GM18519 (cell line): Measurements from ENCODE around the gene XYLT2.
"Not testable (repeated sequence)": the region's sequence is repeated elsewhere in the genome, so short reads cannot be mapped to it uniquely, and the experiment has no call there.

Experiments used
- ATAC-seq: cut with Tn5 transposase; IDR thresholded peaks from one replicate; pipeline ENCODE4 v1.9.1; 2021; ENCODE audit warnings: mild to moderate bottlenecking, moderate library complexity; ENCODE audit not compliant: unreplicated experiment, low FRiP score

The XYLT2 gene

DNA sequence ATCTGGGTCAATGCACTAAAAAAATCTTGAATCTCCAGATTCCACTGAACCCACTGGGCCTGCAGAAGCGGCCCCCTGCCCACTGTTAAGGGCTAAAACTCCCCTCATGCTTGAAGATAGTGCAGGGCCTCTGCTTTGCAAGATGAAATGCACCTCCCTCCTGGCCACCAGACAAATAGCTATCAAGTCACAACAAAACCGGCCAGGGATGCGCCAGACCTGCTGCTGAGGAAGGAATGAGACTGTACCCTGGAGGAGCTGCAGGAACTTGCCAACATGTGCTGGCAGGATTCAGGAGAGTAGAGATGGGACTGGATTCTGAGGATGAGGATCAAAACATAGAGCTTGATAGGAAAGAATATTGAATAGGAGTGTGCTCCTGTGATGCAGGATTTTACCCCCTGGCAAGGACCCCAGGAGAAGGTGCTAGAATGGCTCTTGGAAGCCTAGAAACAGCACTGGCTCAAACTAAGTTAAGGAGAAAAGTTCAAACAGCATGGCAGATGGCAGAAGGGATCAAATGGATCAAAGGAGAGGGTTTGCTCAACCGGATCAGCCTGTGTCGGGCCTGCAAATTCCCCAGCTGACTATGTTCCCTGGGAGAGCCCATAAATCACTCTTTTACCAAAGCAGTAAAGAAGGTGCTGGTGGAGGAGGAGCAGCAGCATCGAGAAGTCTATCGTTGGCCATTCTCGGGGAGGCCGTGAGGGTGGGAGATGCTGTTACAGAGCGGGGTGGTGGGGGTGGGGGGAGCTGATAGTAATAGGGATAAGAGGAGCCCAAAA is 27.2 kb upstream of the XYLT2 start:
- ATAC-seq, result no peak

DNA sequence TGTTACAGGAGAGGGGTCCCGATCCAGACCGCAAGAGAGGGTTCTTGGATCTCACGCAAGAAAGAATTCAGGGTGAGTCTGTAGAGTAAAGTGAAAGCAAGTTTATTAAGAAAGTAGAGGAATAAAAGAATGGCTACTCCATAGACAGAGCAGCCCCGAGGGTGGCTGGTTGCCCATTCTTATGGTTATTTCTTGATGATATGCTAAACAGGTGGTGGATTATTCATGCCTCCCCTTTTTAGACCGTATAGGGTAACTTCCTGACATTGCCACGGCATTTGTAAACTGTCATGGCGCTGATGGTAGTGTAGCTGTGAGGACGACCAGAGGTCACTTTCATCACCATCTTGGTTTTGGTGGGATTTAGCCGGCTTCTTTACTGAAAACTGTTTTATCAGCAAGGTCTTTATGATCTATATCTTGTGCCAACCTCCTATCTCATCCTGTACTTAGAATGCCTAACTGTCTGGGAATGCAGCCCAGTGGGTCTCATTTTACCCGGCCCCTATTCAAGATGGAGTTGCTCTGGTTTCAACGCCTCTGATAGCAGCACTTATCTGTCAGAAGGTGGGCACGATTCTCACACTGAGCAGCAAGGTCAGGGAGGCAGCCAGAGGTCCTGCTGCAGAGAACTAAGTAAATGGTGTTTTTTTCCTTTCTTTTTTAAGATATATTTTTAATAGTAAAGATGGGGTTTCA is 26.5 kb upstream of the XYLT2 start:
- no peak for ATAC-seq

DNA sequence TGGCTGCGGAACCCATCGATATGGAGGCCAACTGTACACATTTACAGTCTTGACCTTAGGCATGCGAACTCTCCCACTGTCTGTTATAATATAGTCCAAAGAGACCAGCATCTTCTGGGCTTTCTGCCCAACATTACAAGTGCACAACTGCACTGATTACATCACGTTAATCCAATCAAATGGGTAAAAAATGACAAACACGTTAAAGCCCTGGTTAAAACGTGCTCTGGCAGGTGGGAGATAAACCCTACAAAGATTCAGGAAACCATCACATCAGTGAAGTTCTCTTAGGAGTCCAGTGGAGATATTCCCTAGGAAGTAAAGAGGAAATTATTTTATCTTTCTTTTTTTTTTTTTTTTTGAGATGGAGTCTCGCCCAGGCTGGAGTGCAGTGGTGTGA is 23.7 kb upstream of the XYLT2 start:
- ATAC-seq, result no peak

DNA sequence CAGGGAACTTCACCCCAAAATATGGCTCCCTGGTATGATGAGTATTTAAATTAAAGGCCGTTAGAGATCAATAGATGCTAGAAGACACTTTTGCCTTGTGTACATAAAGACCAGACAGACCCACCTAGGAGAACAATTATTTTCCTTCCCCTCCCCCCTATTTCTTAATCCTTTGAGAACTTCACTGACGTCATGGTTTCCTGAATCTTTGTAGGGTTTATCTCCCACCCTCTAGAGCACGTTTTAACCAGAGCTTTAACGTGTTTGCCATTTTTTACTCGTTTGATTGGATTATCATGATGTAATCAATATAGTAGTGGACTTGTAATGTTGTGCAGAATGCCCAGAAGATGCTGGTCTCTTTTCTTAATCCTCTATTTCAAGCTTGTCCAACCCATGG is 22.9 kb upstream of the XYLT2 start:
- ATAC-seq, result no peak

DNA sequence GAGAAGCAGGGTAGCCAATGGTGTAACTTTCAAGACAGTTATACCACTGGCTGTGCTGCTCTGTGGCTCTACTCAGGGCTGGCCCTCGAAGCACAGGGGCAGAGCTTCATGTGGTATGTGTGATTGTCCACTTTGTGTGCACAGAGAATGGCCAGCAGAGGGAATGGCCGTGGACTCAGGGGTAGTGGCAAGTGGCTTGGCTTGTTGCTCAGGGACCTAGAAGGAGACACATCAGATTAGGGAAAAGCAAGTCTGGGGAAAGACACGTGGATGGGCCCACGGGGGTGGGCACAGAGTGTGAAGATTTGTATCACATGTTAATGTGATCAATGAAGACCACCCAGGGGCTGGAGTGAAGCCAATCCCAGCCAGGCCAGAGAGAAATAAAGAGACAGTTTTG is 20.0 kb upstream of the XYLT2 start:
- ATAC-seq, result no peak

DNA sequence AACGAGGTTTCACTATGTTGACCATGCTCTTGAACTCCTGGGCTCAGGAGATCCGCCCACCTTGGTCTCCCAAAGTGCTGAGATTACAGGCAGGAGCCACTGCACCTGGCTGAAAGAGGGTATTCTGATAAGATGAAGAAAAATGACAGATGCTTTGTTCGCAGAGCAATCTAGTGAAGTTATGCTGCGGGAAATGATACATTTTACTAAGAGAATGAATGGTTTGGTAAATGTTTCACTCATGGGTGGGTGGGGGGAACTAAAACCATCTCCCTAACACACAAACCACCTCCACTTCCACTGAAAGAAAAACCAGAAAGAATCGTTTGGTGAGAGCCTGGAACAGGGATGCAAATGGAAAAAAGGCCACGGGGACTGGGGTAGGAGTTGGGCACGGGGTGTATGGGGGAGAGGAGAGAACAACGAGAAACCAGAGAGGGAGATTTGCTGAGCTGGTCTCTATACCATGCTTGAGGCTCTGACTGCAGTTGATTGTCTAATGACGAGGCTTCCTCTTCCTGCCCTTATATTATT is 19.0 kb upstream of the XYLT2 start:
- no peak for ATAC-seq

DNA sequence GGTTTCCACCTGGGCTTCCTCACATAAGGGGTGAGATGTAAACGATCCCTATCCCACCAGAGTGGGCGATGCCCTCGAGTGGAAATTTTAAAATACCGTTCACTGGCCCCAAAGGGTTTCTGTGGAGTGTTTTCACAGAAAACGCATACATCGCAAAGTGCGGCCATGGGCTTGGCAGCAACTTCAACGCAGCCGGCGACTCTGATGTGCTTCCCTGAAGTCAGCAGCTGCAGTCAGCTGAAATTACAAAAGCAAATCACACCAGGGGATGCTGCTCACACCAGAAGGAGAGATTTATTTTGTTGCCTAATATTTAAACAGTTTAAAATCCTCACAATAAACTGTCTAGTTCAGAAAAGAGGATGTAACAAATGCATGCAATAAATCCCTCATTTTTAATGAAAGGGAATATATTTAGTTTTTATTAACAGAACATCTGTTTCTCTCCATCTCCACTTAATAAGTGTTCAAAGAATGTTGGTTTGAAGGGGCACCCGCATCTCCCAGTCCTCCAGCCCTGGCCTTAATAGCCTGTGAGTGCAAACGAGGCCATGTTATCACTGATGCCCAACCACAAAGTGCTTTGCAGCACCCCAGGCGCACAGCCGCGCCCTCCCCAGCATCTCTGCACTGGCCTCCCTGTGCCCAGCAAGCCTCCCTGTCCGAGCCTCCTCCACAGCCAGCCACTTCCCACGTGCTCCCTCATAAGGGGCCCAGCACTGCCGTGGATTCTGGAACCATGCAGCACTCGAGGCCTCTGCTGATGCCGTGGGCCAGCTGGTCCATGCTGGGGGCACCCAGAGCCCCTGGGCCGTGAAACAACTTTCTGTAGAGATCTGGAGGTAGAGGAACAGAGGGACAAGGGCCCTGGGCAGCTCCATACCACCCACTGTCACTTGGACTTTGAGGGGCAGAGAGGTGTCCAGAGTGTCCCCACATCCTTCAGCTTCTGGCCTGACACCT is 17.3 kb upstream of the XYLT2 start:
- no peak for ATAC-seq

DNA sequence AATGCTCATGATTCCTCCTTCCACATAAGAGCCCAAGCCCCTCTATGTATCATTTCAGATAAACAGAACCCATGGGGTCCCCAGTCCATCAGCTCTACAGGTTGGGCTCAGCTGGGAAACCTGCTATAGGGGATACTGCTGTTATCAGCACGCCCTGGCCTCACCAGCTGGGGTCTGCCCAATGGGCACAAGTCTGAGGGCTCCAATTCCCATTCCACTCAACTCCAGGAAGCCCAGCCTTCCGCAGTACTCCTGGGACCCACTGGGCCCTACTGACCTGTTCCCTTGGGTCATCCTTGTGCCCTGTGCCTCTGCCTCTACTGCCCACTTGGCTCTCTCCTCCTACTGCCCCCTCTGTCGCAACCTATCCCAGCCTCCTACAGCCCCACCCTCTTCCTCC is 16.2 kb upstream of the XYLT2 start:
- no peak for ATAC-seq

DNA sequence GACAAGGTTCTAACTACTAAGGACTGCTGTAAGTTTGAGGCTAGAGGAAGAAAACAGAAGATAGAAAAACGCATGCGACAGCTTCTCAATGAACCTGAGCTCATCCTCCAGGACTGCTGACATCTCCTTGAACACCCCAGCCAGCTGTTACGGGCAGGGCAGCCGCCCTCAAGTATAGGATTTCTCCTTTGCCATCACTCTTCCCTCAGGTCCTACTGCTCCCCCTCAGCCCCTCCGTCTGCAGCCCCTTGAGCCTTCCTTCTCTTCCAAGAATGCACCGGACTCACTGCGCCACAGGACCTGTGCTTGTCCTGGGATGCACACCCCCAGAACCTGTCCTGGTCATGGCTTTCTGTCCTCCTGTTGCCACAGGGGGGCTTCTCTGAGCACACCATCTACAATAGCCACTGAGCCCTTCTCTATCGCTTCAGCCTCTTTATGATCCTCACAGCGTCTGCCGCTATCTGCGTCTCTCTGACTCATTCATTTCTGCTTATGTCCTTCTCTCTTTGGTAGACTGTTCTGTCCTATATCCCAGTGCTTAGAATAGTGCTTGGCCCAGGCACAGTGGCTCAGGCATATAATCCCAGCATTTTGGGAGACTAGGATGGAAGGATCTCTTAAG is 15.7 kb upstream of the XYLT2 start:
- no peak for ATAC-seq

DNA sequence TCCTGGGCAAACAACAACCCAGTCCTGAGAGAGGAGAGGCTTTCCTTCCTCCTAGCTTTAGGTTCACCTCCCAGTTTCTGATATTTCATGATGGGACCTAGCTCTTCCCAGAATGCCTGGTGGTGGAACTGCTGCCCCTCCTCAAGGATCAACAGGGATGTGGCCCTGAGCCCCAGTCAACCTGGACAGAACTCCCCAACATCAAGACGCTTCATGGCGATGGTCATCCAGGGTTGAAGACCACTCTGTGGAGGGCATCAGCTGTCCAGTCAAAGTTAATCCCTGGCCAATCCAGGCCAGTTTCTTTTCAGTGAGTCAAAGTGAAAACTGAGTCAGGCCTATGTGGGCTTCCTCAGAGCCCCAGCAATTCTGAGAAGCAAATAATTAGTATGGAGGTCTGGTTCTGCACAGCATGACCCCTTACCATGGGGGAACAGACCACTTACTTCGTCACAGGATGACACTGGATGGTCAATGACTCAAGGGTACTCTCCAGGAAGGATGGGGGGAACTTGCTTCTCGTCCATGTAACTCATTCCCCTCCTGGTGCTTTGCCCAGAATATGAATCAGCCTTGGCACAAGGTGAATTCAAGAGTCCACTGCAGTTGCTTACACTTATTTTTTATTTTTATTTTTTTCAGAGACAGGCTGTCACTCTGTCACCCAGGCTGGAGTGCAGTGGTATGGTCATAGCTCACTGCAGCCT is 14.7 kb upstream of the XYLT2 start:
- no peak for ATAC-seq

DNA sequence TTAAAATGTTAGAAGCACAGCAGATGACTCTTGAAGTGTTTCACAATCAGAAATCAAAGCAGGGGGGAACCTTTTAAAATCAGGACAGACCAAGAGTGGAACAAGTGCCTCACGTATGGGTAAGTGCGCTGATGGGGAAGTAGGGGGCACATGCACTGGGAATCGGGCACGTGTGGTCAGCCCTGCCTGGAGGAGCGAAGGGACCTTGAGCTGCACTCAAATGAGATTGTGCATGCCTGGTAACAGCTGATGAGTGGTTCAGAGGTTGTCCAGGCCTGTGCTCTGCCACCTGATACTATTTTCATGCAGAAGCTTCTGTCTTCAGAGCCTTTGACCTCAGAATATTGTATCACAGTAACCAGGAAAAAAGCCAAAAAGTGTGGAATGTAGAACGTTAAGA is 13.7 kb upstream of the XYLT2 start:
- no peak for ATAC-seq

DNA sequence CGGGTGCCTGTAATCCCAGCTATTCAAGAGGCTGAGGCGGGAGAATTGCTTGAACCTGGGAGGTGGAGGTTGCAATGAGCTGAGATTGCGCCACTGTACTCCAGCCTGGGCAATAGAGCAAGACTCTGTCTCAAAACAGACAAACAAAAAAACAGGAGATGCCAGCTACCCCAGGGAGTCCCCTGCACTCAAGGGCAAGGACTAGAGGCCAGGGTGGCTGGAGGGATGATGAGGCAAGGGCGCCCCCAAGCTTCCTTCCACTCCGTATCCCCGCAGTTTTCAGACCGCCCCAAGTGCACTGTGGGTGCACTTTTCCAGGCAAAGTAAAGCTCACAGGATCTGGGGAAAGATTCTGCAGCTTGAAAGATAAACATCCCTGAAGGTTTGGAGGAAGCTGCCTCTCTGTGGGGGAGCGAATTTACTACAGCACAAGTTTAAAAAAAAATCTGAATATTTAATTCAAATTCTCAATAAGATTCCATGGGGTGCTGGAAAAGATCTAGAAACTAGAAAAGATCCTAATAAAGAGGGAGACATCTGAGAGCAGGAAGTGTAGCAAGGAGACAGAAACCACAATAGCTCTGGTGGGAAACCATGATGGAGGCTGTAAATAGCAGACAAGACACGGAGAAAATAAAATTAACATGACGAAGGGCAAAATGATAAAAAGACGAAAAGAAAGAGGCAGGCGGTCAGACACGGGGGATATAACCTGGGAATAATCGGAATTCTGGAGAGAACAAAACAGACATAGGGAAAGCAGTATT is 12.5 kb upstream of the XYLT2 start:
- ATAC-seq, result not testable (repeated sequence)

DNA sequence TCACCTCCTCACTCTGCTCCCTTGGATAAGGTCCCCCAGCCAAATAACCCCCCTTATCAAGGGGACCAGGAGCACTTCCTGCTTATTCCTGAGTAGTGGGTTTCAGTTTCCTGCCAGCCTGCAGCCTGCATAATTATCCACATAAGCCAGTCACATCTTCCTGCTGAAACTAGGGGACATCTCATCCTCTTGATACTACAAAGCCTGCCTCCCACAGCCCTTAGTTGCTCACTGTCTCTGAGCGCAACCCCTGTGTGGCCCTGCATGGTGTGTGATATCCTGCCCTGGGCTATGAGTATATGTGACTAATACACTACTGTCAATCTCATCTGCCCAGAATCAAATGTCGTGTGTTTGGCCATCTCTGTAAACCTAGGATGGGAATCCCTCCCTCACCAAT is 8.0 kb upstream of the XYLT2 start:
- ATAC-seq, result no peak

DNA sequence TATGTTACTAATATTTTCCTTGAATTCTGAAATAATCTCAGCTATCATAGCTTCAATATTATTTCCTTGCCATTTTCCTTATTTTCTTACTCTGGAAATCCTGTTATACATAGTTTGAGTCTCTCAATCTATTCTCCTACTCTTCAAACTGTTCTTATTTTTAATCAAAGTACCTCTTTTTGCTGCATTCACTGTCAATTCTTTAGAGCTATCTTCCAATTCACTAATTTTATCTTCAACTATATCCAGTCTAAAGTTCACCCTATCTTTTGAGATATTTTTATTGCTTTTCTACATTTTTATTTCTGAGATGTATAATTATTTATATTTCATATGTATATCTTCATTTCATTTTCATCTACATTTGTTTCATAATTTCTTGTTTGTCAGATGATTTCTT is 7.3 kb upstream of the XYLT2 start:
- no peak for ATAC-seq

DNA sequence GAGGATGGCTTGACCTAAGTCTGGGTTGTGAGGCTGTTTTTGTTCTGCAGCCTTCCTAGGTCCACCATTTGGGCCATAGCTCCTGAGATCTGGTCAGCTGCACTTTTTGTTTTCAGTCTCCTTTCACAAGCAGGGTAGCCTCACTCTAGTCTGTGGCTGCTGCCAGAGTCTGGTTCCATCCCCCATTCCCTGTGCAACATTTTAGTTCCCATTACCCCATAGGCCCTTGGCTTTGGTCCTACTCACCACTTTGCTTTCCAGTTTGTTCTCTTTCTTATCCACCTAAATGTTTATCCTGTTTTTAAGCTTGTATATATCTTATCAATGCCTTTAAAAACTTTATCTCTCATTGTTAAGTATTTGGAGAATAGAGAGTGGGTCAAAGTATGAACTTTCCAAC is 6.5 kb upstream of the XYLT2 start:
- no peak for ATAC-seq

DNA sequence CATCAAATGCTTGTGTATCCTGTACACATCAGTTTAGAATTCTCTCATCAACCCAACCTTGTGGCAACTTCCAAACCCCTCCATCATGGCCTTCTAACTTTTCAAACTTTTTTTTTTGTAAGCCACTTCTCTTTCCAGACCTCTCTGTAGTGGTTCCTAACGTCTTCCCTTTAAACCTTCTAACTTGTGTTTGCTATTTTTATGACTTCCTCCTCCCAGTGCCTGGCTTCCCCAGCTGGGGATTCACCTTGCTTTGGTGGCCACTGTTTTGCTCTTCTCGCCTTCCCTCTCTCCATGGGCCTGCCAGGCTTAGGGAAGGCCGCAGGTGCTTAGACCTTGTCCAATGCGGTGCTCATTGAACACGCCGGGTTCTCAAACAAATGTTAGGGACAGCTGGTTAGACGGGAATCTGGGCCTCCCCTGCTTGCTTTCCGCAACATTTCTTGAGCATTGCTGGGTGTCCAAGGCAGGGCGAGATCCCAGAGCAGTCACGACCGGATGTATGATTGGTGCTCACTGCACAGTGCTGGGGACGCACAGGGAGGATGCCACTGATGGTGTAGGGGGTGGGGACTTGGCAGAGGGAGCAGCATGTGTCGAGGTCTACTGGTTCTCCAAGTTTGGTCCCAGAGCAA is 1.1 kb upstream of the XYLT2 start:
- no peak for ATAC-seq

DNA sequence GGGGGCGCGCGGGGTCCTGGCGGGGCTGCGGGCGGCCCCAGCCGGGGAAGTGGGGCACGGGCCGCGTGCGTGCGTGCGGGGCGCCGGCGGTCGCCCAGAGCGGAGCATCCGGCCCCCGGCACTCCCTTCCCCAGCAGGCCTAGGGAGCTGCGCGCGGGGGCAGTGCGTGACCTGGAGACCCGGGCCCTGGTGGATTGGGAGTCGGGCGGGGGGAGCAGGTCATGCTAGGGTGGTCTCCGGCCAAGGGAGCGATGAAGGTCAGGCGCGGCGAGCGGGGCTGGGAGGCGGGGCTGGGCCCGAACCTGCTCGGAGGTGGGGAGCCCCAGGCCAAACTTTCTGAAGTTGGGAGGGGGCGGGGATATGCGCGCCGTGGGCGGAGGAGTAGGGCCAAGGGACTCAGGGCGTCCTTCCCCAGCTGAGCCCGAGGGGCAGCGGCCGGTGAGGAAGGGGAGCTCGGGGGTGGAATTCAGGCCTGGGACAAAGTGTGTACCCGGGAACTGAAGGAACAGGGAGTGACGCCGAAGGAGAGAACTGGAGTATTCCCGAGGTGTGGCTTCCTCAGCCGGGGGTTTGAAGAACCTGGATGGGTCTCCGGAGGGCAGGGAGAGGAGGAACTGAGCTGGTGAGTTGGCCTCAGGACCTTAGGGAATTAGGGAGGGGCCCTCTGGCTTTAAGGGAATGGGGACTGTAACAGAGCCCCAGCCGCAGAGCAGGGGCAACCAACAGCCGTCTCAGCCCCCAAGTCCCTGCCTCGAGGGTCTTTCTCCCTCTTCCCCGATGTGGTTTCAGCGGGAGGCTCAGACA is 589 bp downstream of the XYLT2 start:
- ATAC-seq, result peak; percentile 40
